ENCODE data around the gene SPINK7.

DNA sequence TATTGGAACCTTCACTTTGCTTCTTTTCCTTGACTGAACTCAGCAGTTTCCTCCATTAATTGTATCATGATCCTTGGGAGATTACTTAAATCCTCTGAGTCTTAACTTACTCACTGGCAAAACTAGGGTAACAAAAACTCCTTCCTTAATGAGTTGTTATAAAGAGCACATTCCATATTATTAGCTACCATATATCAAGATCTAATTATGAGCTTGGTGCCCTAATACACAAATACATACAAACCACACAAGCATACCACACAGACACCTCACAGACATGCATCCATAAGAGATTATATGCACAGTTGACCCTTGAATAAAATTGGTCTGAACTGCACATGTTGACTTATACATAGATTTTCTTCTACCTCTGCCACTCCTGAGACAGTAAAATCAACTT is 2.5 kb upstream of the SPINK7 start:
- TF ChIP-seq POLR2A (IDR thresholded peaks at IDR 0.05; ENCODE audit: low read depth, low read length) = no peak
- no peak for TF ChIP-seq RCOR1 (IDR thresholded peaks at IDR 0.05; ENCODE audit: insufficient replicate concordance, low read length)
- TF ChIP-seq CTCF (conservative IDR thresholded peaks at IDR 0.05; ENCODE audit: low read depth, low read length) = no peak
- TF ChIP-seq CEBPB (IDR thresholded peaks at IDR 0.05; ENCODE audit: low read depth, low read length) = no peak
